ENCODE results near the gene HECTD3.

Gene HECTD3

DNA sequence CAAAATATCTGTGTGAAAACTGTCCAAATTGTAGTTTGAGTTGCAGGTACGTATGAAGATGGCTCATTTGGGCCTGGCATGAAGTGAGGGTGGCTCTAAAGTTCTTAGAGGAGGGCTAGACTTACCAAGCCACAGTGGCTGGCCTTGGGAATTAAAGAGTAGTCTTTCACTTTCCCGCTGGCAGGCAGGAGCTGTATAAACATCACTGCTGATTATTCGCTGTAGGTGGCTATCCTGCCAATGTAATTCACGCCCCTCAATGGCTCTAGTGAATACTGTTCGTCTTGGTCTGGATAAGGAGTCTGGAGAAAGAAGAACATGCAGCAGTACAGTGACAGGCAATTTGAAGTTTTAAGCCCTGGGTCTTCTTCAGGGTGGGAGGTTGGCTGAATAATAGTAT, 32.0 kb upstream of the HECTD3 start:
- TF ChIP-seq, protein P1, sequence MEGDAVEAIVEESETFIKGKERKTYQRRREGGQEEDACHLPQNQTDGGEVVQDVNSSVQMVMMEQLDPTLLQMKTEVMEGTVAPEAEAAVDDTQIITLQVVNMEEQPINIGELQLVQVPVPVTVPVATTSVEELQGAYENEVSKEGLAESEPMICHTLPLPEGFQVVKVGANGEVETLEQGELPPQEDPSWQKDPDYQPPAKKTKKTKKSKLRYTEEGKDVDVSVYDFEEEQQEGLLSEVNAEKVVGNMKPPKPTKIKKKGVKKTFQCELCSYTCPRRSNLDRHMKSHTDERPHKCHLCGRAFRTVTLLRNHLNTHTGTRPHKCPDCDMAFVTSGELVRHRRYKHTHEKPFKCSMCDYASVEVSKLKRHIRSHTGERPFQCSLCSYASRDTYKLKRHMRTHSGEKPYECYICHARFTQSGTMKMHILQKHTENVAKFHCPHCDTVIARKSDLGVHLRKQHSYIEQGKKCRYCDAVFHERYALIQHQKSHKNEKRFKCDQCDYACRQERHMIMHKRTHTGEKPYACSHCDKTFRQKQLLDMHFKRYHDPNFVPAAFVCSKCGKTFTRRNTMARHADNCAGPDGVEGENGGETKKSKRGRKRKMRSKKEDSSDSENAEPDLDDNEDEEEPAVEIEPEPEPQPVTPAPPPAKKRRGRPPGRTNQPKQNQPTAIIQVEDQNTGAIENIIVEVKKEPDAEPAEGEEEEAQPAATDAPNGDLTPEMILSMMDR (conservative IDR thresholded peaks at IDR 0.05; ENCODE audit: low read length): no peak
- no peak overlapping the region for H3K4me3 ChIP-seq (ENCODE audit: low read length)
- DNase-seq (ENCODE audit: low read depth): no peak

DNA sequence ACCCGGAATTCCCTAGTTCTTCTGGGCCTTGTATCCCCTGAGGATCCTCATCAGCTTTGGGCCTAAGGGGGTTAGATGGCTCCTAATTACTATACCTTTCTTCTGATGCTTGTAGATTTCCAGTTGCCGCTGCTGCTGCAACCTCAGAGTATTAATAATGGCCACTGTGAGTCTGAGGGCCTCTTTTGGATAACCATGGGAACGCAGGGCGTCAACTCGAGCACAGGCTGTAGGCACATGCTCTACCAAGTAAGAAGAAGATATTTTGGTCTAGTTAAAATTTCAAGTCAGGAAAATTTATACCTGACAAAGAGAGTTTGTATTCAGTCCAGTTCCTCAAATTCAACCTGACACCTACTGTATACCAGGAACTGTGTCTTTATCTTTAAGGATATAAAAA, 29.2 kb upstream of the HECTD3 start:
- no peak for DNase-seq (ENCODE audit: low read depth)
- TF ChIP-seq, protein P1 (conservative IDR thresholded peaks at IDR 0.05; ENCODE audit: low read length): no peak
- H3K4me3 ChIP-seq (ENCODE audit: low read length): no peak overlapping the region

DNA sequence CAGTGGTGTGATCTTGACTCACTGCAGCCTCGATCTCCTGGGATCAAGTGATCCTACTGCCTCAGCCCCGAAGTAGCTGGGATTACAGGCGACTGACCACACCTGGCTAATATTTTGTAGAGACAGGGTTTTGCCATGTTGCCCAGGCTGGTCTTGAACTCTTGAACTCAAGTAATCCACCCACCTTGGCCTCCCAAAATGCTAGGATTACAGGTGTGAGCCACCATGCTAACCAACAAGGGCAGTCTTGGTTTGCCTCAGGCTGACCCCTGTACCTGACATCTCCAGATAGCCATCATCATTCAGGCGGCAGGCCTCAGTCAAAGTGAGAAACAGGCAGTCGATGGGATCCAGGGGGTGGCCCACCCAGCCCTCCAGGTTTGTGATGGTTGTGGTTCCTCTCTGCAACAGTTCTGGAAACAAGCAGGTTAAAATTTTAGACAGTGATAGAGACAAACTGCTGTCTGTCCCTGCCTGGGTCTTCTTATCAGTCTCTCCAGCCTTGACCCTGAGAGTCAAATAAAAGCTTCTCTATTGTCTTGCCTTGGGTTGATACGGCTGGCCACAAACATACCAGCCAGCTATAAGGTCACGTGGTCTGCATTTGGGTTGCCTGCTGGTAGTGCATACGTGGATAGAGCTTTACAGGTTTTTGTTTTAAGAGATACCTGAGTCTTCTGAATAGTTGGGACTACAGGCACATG, 27.7 kb upstream of the HECTD3 start:
- DNase-seq (ENCODE audit: low read depth): no peak
- TF ChIP-seq, protein P1 (conservative IDR thresholded peaks at IDR 0.05; ENCODE audit: low read length): no peak
- no peak overlapping the region for H3K4me3 ChIP-seq (ENCODE audit: low read length)

DNA sequence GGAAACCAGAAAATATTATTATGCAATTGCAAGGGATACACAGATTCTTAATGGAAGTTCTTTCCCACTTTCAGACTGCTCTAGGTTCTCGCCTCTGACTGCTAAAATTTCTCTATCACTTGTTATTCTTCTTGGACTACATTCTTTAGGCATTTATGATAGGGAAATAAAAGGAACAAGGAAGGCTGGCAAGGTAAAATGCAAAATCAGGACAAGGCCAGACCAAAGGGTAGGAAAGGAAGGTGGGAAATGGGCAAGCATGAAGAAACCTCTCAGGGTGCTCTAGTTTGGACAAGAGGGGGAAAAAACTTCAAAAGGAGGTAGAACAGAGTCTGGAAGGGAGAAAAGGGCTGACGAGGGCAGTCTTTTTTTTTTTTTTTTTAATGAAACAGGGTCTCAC, 27.1 kb upstream of the HECTD3 start:
- H3K4me3 ChIP-seq (ENCODE audit: low read length): no peak overlapping the region
- DNase-seq (ENCODE audit: low read depth): no peak
- TF ChIP-seq, protein P1 (conservative IDR thresholded peaks at IDR 0.05; ENCODE audit: low read length): no peak

DNA sequence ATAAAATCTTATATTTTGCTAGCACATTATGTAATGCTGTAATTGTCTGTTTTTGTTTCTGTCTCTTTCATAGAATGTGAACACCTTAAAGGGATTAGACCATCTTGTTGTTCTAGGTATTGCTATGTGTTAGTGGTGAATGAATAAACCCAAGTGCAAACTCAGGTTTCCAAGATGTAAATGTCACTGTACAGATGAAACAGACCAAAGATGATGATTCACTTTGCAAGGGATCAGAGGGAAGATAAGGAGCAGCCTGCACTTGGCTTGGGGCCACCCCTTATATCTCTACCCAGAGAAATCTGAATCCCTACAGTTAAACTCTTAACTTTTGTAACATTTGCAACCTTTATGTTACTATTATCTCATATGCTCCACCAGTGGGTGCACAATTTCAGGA, 26.3 kb upstream of the HECTD3 start:
- TF ChIP-seq, protein P1 (conservative IDR thresholded peaks at IDR 0.05; ENCODE audit: low read length): no peak
- DNase-seq (ENCODE audit: low read depth): no peak
- no peak overlapping the region for H3K4me3 ChIP-seq (ENCODE audit: low read length)

DNA sequence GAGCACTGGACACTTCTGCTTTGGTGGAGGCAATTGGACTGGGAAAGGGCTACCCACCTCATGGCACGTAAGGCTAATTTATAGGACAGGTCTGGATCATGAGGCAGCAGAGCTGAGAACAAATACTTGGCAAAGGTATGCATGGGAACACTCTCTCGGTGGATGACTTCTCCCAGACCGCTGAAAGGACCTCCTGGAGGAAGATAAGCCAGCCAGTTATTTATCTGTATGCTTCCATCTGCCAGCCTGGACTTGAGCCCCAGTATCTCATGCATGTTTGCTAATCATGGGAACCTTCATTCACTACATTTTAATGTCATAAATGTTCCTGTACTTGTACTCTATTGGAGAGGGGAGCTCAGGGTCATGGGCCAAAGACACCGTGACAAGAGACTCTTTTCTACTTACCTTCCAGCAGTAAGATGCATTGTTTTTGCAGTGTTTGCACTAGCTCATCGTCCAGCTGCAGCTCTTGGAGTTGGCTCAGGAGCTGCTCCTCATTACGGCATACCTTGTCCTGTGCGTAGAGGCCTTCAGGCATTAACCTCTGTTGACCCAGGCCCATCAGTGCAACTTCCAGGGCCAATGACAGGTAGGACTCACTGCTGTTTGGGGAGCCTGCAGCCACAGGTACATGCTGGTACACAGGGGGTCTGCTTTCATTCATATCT, 24.6 kb upstream of the HECTD3 start:
- no peak overlapping the region for H3K4me3 ChIP-seq (ENCODE audit: low read length)
- TF ChIP-seq, protein P1 (conservative IDR thresholded peaks at IDR 0.05; ENCODE audit: low read length): no peak
- no peak for DNase-seq (ENCODE audit: low read depth)

DNA sequence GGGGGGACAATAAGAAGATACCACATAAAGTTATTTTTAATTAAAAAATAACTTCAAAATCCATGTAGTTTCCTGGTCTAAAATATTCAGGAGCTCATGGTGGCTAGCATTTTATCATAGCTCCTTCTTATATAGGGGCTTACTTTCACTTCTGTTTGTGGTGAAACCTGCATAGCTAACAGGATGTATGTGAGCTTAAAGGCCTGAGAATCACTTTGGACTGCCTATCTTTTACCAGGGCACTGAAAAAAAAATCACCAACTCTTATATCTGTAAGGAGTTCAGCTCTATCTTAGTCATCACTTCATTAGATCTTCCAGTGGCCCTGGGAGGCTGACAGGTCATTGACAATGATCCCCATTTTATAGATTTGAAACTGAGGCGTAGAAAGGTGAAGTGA, 22.2 kb upstream of the HECTD3 start:
- DNase-seq (ENCODE audit: low read depth): no peak
- TF ChIP-seq, protein P1 (conservative IDR thresholded peaks at IDR 0.05; ENCODE audit: low read length): no peak
- no peak overlapping the region for H3K4me3 ChIP-seq (ENCODE audit: low read length)

Measured in AG10803 (cell line).